ENCODE data around the gene DTWD2.
"Not testable (repeated sequence)": the region's sequence is repeated elsewhere in the genome, so short reads cannot be mapped to it uniquely, and the experiment has no call there.

Gene DTWD2

DNA sequence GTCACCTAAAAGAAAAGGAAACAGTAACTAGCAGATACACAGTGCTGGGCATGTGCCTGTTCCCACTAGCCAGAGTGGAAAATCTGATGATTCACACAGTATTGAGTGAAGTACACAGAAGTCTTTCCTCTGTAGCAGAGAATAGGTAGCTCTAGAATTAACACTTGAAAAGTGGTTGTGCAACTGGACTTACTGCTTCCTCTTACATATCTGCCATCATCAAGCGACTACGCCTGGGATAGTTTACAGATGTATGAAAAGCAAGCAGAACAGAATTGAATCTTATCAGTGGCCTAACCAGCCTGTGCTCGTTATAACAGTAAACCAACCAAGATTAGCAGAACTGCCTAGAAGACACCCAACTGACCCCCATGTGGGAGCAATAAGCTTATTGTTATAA is 130.6 kb downstream of the DTWD2 start:
- DNase-seq, result no peak

DNA sequence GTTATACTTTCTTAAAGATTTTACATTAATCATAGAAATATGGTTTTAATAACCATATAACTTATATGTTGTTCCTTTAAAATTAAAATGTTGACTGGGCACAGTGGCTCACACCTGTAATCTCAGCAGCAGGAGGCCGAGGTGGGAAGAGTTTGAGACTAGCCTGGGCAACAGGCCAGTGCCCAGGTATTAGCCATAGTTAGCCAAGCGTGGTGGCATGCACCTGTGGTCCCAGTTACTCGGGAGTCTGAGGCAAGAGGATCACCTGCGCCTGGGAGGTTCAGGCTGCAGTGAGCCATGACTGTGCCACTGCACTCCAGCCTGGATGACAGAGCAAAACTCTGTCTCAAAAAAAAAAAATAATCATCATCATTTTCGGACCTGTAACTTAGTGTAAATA is 133.5 kb downstream of the DTWD2 start:
- DNase-seq, result no peak

- not testable (repeated sequence) for DNase-seq
Measured at GRCh38 chr5:118851785-118852184, 136.6 kb downstream of the DTWD2 start.

DNA sequence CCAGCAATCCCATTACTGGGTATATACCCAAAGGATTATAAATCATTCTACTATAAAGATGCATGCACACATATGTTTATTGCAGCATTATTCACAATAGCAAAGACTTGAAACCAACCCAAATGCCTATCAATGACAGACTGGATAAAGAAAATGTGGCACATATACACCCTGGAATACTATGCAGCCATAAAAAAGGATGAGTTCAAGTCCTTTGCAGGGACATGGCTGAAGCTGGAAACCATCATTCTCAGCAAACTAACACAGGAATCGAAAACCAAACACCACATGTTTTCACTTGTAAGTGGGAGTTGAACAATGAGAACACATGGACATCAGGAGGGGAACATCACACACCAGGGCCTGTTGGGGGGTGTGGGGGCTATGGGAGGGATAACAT is 138.8 kb downstream of the DTWD2 start:
- not testable (repeated sequence) for DNase-seq

GRCh38 chr5:118844351-118844750 is 144.0 kb downstream of the DTWD2 start:
- no peak for DNase-seq

- DNase-seq, result no peak
Measured at GRCh38 chr5:118834710-118835109, 153.6 kb downstream of the DTWD2 start.

GRCh38 chr5:118832974-118833373 is 155.4 kb downstream of the DTWD2 start:
- no peak for DNase-seq

- DNase-seq, result no peak
Measured at GRCh38 chr5:118825226-118825625, 163.1 kb downstream of the DTWD2 start.

- DNase-seq, result no peak
Measured at GRCh38 chr5:118818604-118819003, 169.7 kb downstream of the DTWD2 start.

DNA sequence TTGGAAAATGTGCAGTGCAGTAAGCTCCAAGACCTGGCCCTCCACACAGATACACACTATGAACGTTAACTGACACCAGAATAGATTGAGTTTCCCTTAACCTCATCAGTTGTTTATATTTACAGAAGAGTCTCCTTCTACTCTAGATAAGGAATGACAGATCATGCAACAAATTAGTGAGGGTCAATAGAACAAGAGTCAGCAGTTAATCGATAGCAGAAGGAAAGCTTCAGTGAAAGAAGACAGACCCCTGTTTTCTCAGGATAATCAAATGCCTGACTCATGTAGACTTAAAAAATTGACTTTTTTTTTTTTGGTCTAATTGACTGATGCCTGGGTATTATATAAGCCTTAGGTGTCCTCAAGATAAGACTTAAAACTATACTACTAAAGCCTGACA is 179.9 kb downstream of the DTWD2 start:
- DNase-seq, result no peak

DNA sequence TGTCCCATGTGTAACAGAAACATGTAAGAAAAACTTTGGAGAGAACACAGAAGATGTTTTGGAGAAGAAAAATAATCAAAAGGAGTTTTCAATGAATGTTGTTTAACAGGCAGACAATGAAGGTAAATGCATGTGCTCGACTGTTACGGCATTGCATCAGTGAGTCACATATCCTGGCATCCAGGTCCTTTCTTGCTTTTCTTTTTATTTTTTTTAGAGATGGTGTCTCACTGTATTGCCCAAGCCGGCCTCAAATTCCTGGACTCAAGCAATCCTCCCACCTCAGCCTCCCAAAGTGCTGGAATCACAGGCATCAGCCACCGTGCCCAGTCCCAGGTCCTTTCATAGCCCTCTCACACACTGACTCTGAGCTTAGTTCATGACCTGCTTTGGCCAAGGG is 181.8 kb downstream of the DTWD2 start:
- no peak for DNase-seq

GRCh38 chr5:118802335-118802734 is 186.0 kb downstream of the DTWD2 start:
- no peak for DNase-seq

DNA sequence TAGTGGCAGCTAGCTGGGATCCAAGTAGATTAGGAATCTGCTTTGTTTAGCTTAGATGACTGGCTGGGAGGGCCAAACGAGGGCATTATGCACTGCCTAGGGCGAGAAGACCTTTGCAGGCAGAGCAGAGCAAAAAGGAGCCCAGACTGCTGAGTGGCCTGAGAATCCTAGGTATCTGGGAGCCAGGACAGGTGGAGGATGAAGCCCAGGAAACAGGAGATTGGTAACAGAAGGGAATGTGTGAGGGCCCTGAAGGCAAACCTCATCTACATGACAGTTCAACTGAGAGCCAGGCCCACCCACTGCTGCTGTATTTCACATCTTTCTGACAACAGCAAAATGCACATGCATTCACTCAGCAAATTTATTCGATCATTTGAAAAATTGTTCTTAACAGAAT is 192.3 kb downstream of the DTWD2 start:
- DNase-seq, result no peak

DNA sequence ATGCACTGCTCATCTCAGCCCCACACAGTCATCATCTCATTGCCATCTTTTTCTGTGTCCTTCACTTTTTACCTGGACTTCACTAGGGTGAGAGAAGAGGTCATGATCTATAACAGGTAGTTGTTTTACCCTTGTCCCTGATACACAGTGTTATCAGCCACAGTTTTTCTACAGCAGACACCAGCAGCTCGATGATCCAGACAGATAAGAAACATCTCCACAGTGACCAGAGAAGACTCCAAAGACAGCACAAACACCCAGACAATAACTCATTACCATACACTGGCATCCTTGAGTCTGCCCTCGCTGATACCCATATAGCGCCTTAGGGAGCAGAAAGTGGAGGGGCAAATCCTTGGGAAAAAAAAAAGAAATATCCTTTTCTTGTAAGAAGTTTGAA is 194.1 kb downstream of the DTWD2 start:
- DNase-seq, result no peak

DNA sequence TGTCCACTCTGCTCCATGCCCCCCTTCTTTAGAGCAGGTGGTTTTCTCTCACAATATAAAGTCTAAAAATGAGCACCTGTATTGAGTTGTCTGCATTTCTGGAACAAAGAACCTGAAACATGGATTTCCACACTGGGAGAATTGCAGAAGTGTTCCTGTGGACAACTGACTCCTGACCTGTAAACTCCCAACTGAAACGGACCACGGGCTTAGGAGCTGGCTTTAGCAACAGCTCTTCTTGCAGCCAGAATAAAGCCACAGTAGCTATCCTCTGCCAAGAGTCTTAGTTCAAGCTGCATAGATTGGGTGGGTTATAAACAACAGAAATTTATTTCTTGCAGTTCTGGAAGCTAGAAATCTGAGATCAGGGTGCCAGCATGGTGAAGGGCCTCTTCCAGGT is 194.7 kb downstream of the DTWD2 start:
- no peak for DNase-seq

- DNase-seq, result no peak
Measured at GRCh38 chr5:118793091-118793490, 195.3 kb downstream of the DTWD2 start.

DNA sequence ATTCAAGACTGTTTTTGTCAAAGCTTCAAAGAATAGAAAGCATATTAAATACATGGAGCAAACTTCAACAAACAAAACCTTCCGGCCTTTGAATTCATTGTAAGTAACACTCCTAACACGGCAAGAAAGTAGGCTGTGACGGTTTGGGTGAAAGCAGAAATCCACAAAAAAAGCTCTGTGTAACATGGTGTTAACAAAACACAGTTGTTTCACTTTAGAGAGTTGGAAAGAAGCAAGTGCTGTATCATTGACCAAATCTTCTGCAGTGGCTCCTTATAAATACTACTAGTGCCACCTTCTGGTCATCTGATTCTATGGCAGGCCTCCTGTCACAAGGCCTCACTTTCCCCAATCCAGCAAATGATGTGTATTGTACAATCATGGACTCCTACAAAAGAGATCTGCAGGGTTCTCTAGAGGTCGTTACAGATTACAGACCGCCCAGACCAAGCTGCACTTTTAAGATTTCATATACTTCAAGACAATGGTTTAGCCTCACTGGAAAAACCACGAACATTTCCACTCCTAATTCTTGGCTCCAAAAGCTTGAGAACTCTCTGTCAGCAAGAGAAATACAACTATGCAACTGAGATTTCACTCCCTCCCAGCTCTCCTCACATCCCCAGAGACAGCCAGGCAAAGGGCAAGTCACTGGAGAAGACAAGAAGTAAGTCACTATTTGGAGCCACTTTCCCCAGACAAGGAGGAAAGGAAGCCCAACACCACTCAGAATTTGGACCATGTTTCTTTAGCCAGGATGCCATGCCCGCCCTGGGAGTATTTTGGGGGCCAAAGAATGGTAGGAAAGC is 196.2 kb downstream of the DTWD2 start:
- no peak for DNase-seq

DNA sequence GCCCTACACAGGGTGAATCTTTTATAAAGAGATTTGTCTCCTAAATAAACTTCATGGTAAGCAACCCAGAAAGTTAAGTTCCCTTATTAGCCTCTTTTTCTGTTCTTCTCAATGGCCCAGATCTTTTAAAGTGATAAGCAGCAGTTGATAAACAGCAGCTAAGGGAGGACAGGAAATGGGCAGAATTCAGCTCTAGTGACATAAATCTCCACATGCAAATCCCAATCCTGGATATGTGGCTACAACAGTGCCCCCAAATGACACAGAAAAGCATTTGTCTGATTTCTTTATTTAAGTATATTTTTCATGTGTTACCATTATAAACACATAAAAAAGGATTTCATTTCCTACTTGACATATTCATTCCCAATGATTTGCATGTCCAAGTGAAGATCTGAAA is 199.0 kb downstream of the DTWD2 start:
- DNase-seq, result no peak

DNA sequence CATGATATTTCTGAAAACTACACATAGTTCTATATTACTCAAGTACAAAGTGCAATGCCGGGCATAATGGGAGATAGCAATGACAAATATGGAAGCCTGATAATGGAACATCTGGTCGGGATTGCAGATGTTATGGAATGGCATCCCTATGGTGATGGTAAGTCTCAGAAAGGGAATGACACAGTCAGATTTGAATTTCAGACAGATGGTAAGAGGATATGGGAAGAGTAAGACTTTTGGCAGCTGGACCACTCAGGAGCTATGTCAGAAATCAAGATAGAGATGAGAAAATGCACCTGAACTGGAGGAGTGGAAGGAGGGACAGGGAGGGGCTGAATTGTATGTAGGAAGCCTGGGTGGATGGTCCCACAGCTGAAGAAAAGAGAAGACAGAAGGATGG is 200.0 kb downstream of the DTWD2 start:
- DNase-seq, result no peak

Data from DMS153 (cell line).